ENCODE data around the gene XPR1.

- TF ChIP-seq CTCF (IDR thresholded peaks at IDR 0.05) (no peak), POLR2A (IDR thresholded peaks at IDR 0.05) (no peak)
These were observed 149.9 kb downstream of the XPR1 start for GRCh38 chr1:180781718-180782117.
